LNCaP clone FGC (cell line): ENCODE data around the gene PDP2.
"Not testable (repeated sequence)": the region's sequence is repeated elsewhere in the genome, so short reads cannot be mapped to it uniquely, and the experiment has no call there.

Experiments used
- DNase-seq: peaks from one replicate; pipeline ENCODE4 v3.0.0-alpha.2; 2011; ENCODE audit warnings: low read depth
- H3K4me3 ChIP-seq: 2 replicates; pipeline ENCODE4 v1.5.1; 2011; ENCODE audit warnings: mild to moderate bottlenecking, low read depth, low read length, control low read depth
- TF ChIP-seq, protein P1 (sequence below): IDR thresholded peaks from 2 replicates; pipeline ENCODE4 v1.5.1; 2012; ENCODE audit warnings: mild to moderate bottlenecking; ENCODE audit not compliant: control insufficient read depth, insufficient read depth; ENCODE audit errors: extremely low read depth

Gene PDP2

DNA sequence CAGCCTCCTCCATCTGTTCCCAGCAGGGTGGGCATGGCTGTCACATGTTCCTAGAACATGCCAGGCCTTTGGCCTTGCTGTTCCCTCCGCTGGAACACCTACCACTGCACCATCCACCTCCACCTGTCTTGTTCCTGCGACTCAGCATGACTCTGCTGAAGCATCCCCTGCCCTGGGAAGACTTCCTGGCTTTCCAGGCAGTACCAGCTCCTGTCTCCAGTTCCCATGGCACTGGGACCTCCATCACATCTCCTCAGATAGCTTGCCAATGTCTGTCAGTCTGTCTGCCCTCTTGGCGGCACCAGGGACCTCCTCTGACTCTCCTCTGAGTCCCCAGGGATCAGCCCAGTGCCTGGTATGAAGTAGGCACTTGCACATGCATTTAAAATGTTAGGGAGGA, 15.7 kb downstream of the PDP2 start:
- no peak overlapping the region for H3K4me3 ChIP-seq
- TF ChIP-seq, protein P1, sequence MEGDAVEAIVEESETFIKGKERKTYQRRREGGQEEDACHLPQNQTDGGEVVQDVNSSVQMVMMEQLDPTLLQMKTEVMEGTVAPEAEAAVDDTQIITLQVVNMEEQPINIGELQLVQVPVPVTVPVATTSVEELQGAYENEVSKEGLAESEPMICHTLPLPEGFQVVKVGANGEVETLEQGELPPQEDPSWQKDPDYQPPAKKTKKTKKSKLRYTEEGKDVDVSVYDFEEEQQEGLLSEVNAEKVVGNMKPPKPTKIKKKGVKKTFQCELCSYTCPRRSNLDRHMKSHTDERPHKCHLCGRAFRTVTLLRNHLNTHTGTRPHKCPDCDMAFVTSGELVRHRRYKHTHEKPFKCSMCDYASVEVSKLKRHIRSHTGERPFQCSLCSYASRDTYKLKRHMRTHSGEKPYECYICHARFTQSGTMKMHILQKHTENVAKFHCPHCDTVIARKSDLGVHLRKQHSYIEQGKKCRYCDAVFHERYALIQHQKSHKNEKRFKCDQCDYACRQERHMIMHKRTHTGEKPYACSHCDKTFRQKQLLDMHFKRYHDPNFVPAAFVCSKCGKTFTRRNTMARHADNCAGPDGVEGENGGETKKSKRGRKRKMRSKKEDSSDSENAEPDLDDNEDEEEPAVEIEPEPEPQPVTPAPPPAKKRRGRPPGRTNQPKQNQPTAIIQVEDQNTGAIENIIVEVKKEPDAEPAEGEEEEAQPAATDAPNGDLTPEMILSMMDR: no peak
- DNase-seq: no peak

DNA sequence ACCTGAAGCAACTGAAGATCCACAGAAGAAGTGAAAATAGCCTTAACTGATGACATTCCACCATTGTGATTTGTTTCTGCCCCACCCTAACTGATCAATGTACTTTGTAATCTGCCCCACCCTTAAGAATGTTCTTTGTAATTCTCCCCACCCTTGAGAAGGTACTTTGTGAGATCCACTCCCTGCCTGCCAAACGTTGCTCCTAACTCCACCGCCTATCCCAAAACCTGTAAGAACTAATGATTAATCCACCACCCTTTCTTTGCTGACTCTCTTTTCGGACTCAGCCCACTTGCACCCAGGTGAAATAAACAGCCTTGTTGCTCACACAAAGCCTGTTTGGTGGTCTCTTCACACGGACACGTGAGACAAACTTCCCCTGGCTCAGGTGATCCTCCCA, 16.4 kb downstream of the PDP2 start:
- not testable (repeated sequence) for H3K4me3 ChIP-seq, DNase-seq

DNA sequence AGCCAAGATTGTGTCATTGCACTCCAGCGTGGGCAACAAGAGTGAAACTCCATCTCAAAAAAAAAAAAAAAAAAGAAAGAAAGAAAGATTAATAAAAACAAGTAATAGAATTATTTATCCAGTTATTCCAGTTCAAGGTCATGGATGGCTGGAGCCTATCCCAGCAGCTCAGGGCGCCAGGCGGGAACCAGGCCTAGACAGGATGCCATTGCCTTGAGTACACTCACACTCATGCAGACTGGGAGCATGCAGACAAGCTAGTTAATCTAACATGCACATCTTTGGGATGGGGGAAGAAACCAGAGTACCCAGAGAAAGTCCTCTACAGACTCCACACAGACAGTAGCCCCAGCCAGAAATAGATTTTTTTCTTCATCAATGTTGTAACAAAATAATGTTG, 17.9 kb downstream of the PDP2 start:
- no peak for DNase-seq
- H3K4me3 ChIP-seq: no peak overlapping the region
- TF ChIP-seq, protein P1: no peak

DNA sequence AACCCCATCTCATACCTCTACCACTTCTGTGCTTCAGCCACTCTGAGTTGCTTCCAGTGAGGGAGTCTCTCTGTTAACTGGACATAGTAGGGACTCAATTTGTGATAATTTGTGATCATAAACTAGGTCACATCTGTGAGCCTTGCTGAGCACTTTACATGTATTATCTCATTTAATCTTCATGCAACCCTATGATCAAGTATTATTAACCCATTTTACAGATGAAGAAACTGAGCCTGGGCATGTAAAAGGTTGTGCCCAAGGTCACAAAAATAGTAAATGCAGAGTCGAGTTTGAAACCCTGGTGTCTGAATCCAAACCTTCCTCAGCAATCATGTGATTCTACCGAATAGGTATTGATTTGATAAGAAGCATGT, 18.6 kb downstream of the PDP2 start:
- DNase-seq: no peak
- H3K4me3 ChIP-seq: no peak overlapping the region
- TF ChIP-seq, protein P1: no peak

DNA sequence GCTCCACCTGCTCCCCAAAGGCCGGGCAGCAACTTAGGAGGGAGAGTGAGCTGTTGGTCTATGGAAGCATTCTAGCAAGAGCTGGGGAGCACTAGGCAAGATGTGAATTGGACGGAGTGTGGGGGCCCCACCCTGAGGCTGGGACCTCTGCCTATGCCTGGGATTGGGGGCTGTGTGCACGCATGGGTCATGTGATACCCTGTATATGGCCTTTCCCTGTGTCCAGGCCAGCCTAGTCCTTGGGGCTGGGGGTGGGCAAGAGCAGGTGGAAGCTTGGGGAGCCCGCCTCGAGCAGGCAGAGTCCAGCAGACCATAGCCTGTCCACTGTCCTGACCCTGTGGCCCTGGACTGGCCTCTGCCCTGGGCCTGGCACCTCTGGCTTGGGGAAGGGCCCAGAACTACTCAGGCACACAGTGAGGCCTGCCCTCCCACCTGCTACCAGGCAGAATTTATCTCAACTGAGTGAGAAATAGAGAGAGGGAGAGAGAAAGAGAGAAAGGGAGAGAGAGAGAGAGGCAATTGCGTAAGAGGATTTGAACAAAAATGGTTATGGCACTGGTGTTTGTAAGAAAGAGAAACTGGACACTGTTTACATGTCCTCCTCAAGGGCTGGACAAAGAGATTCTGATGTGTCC, 19.1 kb downstream of the PDP2 start:
- DNase-seq: no peak
- TF ChIP-seq, protein P1: no peak
- no peak overlapping the region for H3K4me3 ChIP-seq

DNA sequence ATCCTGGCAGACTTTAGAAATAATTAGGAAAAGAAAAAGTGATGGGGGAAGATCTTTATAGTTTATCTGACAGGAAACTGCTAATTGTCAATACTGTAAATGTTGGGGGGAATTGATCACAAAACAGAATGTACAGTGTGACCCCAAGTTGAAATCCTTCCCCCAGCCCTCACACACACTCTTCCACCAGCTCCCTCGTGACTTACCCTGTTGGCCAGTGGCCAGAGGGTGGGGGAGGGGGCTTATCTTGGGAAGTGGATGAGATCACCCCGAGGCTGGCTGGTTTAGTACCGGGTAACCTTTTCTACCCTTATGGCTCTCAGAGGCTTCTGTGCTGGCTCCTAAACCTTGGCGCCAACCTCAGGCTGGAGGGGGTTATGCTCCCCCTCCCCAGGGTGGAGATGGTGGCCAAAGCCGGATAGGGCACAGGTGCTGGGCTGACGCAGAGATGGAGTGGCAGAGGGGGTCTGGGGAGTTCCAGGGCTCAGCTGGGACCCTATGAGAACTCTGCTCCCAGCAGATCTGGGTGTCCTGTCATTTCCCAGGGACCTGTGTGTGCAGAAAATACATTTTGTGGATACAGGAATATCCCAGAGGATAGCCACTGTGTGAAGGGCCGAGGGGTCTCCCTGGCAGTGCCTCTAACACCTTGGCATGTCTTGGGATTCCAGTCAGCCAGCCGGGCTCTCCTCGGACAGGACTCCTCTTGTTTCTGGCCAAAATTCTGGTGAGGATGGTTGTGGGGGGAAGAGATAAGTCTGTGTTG, 19.8 kb downstream of the PDP2 start:
- TF ChIP-seq, protein P1: no peak
- no peak for DNase-seq
- H3K4me3 ChIP-seq: no peak overlapping the region

DNA sequence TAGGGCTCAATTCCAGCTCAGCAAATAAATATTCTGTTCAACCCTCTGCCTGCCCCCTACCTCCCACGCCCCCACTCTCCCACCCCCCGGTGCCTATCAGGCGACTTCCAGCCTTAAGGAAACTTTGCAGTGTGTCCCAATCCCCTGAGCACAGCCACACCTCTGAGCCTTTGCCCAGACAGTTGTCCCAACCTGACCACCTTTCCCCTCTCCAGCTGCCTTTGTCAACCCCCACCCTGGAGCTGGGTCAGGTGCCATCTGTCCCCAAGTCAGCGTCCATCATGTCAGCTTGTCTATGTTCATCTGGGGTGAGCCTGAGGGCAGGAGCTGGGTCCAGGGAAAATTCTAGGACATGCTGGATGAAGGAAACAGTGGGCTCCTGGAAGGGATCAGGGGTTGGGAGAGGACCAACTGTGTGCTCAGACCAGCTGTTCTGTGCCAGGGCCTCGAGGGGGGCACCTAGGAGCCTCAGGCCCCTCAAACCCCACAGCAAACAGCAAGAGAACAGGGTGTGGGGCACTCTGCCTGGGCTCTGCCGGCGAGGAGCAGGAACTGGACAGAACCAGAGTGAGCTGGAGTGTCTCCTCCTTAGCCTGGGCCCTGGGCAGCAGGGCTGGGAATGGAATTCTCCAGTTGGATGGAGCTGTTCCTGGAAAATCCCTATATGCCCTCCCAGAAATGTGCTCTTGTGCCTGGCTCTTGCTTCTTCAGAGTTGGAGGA, 20.6 kb downstream of the PDP2 start:
- H3K4me3 ChIP-seq: no peak overlapping the region
- TF ChIP-seq, protein P1: no peak
- DNase-seq: no peak
